ENCODE results near the gene FBXO42.

DNA sequence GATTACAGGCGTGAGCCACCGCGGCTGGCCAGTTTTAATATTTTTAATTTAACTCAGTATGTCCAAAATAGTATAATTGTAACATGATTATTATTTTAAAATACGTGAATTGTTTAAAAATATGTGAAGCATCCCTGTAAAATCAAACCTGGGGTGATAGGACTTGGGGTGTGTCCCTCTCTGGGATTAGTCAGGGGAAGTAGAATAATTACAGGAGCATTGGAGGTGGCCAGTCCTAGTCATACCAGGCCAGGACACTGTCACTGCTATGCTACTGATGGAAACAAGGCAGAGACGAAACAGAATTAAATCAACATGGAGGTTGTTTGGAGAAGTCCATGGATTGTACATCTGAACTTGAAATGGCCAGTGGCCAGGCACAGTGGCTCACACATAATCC, 31.6 kb upstream of the FBXO42 start:
- TF ChIP-seq POLR2A (IDR thresholded peaks at IDR 0.05): no peak
- TF ChIP-seq, protein P1, sequence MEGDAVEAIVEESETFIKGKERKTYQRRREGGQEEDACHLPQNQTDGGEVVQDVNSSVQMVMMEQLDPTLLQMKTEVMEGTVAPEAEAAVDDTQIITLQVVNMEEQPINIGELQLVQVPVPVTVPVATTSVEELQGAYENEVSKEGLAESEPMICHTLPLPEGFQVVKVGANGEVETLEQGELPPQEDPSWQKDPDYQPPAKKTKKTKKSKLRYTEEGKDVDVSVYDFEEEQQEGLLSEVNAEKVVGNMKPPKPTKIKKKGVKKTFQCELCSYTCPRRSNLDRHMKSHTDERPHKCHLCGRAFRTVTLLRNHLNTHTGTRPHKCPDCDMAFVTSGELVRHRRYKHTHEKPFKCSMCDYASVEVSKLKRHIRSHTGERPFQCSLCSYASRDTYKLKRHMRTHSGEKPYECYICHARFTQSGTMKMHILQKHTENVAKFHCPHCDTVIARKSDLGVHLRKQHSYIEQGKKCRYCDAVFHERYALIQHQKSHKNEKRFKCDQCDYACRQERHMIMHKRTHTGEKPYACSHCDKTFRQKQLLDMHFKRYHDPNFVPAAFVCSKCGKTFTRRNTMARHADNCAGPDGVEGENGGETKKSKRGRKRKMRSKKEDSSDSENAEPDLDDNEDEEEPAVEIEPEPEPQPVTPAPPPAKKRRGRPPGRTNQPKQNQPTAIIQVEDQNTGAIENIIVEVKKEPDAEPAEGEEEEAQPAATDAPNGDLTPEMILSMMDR (IDR thresholded peaks at IDR 0.05): no peak
